Heart left ventricle (tissue), 16 donors: Measurements from ENCODE around the gene FLG2. TPM values are rescaled to one million over a fixed set of nuclear protein-coding genes. Genes with fewer than 3 reads are reported as not detected.

Experiments
- ATAC-seq, 4 donors: fragments of 200-7000 bp; cut with Tn5 transposase; one replicate each; pipeline ENCODE4 v1.9.1; 2020 to 2022; ENCODE audit warnings: moderate library complexity in 4 of 4, mild to moderate bottlenecking in 3 of 4, moderate number of reproducible peaks in 1 of 4
- DNase-seq, 5 donors: peaks; one replicate each; pipeline ENCODE4 v3.0.0-alpha.2; 2020
- H3K27ac ChIP-seq, 12 donors: fragments of 200-600 bp; sonication (generic) in 4 of 12; one replicate each; pipeline versions ENCODE4 v1.5.0 to v1.8.0; 2016 to 2022; ENCODE audit warnings: mild to moderate bottlenecking in 2 of 12
- H3K27me3 ChIP-seq, 9 donors: fragments of 200-600 bp; sonication (generic) in 2 of 9; one replicate each; pipeline versions ENCODE4 v1.5.1 to v1.8.0; 2016 to 2022; ENCODE audit warnings: mild to moderate bottlenecking in 3 of 9
- H3K36me3 ChIP-seq, 9 donors: fragments of 200-600 bp; sonication (generic) in 2 of 9; one replicate each; pipeline versions ENCODE4 v1.5.0 to v1.8.0; 2018 to 2022; ENCODE audit warnings: mild to moderate bottlenecking in 2 of 9
- H3K4me1 ChIP-seq, 12 donors: fragments of 200-600 bp; sonication (generic) in 4 of 12; one replicate each; pipeline versions ENCODE4 v1.5.0 to v1.8.0; 2016 to 2022; ENCODE audit warnings: mild to moderate bottlenecking in 3 of 12
- H3K4me3 ChIP-seq, 12 donors: fragments of 200-600 bp; sonication (generic) in 4 of 12; one replicate each; pipeline versions ENCODE4 v1.5.0 to v1.8.0; 2017 to 2022; ENCODE audit warnings: mild to moderate bottlenecking in 9 of 12, moderate library complexity in 4 of 12
- H3K9me3 ChIP-seq, 12 donors: fragments of 200-600 bp; sonication (generic) in 4 of 12; one replicate each; pipeline versions ENCODE4 v1.5.0 to v1.8.0; 2016 to 2022; ENCODE audit warnings: mild to moderate bottlenecking in 1 of 12
- POLR2A ChIP-seq, 2 donors: fragments of 450-650 bp; IDR thresholded peaks; one replicate each; pipeline ENCODE4 v1.6.1; 2017; ENCODE audit warnings: antibody characterized with exemption in 2 of 2, mild to moderate bottlenecking in 2 of 2, moderate library complexity in 2 of 2
- WGBS, 4 donors: extraction: QIAGEN DNeasy Blood & Tissue Kit in 2 of 4; methylation state at CpG; one replicate each; pipeline versions ENCODE4 v1.1.5 to v1.1.7; 2013 to 2018; 5-methylcytosine and 5-hydroxymethylcytosine counted together
- intact Hi-C, 10 donors: fragments of 100-400 bp; cut with DNase I; formaldehyde crosslinking; loops; one replicate each; pipeline versions ENCODE4 v1.11.1 to v1.14.2; 2022
- polyA plus RNA-seq, 2 donors: library from polyadenylated mRNA; stranded (reverse); fragments of 200-250 nt; gene quantifications; one replicate each; pipeline ENCODE4 v1.2.3, GENCODE V29; 2013
- total RNA-seq, 9 donors: library from RNA; depleted of rRNA in 2 of 9; stranded (reverse); fragments of >200 nt in 2 of 9; fragmentation: NEBNext Ultra II Directional in 3 of 9; extraction: Animal tissue kit (Norgen Biotek cat#: 25700) in 3 of 9; gene quantifications; one replicate each; pipeline versions ENCODE4 v1.1.0 to v1.2.4, GENCODE V29; 2016 to 2023
- TF ChIP-seq, protein P1 (sequence below), 12 donors: fragments of 200-600 bp; sonication (generic) in 4 of 12; IDR thresholded peaks; one replicate each; pipeline versions ENCODE4 v1.5.0 to v1.8.0; 2018 to 2022; ENCODE audit warnings: antibody characterized with exemption in 12 of 12, mild to moderate bottlenecking in 5 of 12
- donor health status: ischemic (EF 13 %, LVEDD 7.1; RV severe dilation, severe dysfunction).
- donor health status: healthy with polysubstance abuse.
- donor health status: DM: no; HTN: yes; CAD: no.
- donor health status: DM: no; HTN: no; CAD: no.
- donor health status: ischemic (EF 25% LVEDD 6.9; RV normal size, moderate dysfunction).
- donor health status: ischemic (EF 25% LVEDD 5.7; RV mildly dilated, moderate dysfunction).
- donor health status: healthy.
- donor health status: DM: yes; HTN: yes; CAD: no.
- donor health status: ischemic (EF 35%, LVEDD 5.7; RV mildly dilated, moderate dysfunction).
- donor health status: nonischemic (EF 11% LVEDD 7.7; RV severe dilation, severe dysfunction).
- donor health status: DM: yes; HTN: yes; CAD: no.
- donor health status: PGD.
- donor health status: ischemic (EF 29% LVEDD 5.4; RV normal size, mild dysfunction).
- donor health status: nonischemic (EF 23%, LVEDD 6.1; RV moderate dilation, normal function).

Gene FLG2
- total and polyA plus RNA-seq, 11 donors, result not detected

DNA sequence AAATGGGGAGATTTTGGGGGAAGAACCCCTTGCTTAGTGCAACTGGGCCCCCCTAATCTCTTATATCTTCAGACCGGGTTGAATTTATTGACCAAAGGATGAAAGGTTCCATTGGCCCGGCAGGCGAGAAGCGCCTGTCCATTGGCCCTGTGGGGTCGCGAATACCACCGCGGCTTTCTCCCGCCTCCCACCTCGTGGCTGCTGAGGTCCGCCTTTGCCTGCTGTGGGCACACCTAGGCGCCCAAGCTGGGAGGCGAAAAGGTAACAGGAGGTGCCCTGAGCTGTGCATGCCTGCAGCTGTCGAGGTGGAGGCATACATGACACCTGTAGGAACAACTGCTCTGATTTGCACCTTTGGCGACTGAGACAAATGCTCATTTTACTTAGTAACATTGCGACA lies 21.1 kb upstream of the FLG2 start:
- no peak overlapping the region for H3K4me3 ChIP-seq
- no peak overlapping the region for H3K27ac ChIP-seq
- H3K9me3 ChIP-seq, result no peaks in the 10 kb centered on the region
- ATAC-seq (no peak), DNase-seq (no peak)
- no peaks in the 10 kb centered on the region for H3K4me1 ChIP-seq
- intact Hi-C loops, result no loop called here
- no peaks in the 10 kb centered on the region for H3K36me3 ChIP-seq
- 67 to 77% (median 73%) methylated on average over 16 of the region's 16 CpGs for WGBS, 4 donors
- H3K27me3 ChIP-seq, result peaks cover 0 to 3% (median 0%) of the 10 kb centered on the region in 9 donors
- TF ChIP-seq, protein P1, sequence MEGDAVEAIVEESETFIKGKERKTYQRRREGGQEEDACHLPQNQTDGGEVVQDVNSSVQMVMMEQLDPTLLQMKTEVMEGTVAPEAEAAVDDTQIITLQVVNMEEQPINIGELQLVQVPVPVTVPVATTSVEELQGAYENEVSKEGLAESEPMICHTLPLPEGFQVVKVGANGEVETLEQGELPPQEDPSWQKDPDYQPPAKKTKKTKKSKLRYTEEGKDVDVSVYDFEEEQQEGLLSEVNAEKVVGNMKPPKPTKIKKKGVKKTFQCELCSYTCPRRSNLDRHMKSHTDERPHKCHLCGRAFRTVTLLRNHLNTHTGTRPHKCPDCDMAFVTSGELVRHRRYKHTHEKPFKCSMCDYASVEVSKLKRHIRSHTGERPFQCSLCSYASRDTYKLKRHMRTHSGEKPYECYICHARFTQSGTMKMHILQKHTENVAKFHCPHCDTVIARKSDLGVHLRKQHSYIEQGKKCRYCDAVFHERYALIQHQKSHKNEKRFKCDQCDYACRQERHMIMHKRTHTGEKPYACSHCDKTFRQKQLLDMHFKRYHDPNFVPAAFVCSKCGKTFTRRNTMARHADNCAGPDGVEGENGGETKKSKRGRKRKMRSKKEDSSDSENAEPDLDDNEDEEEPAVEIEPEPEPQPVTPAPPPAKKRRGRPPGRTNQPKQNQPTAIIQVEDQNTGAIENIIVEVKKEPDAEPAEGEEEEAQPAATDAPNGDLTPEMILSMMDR (IDR thresholded peaks at IDR 0.05), result no peak
- TF ChIP-seq POLR2A (IDR thresholded peaks at IDR 0.05), result no peak

DNA sequence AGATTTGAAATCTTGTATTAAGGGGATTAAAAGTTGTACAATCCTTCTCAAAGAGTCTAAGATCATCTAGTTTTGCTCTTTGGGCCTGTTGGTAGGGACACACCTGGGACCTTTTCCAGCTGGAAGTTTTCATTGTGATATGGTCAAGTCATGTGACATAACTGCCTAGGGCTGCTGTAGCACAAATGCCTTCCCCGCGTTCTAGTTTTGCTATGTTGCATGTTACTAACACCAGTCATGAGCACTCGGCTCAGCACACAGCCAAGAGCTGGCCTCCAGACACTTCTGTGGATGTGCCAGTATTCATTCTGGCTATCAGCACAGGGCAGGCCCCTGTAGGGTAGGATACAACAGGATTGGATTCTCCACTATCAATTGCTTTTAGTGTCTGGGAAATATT lies 14.6 kb upstream of the FLG2 start:
- Histone ChIP-seq H3K27ac (no peak overlapping the region), H3K27me3 (no peaks in the 10 kb centered on the region), H3K4me3 (no peak overlapping the region), H3K4me1 (peaks cover 0 to 6% (median 0%) of the 10 kb centered on the region in 12 donors), H3K36me3 (no peaks in the 10 kb centered on the region), H3K9me3 (peaks cover 0 to 9% (median 6%) of the 10 kb centered on the region in 12 donors)
- TF ChIP-seq, protein P1 (IDR thresholded peaks at IDR 0.05), result no peak
- TF ChIP-seq POLR2A (IDR thresholded peaks at IDR 0.05), result no peak
- ATAC-seq (peak; percentile 68 to 99 (median 88)), DNase-seq (peak in 3 of 5 donors; percentile 22 to 52 (median 41))
- intact Hi-C loops, result no loop called here
- WGBS, 4 donors, result 32 to 46% (median 42%) methylated on average over 3 of the region's 3 CpGs

DNA sequence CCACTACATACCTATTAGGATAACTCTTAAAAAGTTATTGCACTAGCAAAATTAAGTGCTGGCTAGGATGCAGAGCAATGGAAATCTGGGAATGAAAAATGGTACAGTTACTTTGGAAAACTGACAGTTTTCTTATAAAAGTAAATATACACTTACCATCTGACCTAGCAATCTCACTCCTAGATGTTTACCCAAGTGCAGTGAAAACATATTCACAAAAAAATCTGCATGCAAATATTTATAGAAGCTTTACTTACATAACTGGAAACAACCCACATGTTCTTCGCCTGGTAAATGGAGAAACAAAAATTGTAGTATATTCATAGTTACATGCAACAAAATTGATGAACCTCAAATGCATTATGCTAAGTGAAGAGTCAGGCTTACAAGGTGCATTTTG lies 12.9 kb upstream of the FLG2 start:
- no peak overlapping the region for H3K4me3 ChIP-seq
- 66 to 87% (median 70%) methylated on average over 1 of the region's 1 CpG for WGBS, 4 donors
- H3K4me1 ChIP-seq, result peaks cover 0 to 6% (median 0%) of the 10 kb centered on the region in 12 donors
- H3K27ac ChIP-seq, result no peak overlapping the region
- peaks cover 0 to 22% (median 12%) of the 10 kb centered on the region in 12 donors for H3K9me3 ChIP-seq
- no peaks in the 10 kb centered on the region for H3K27me3 ChIP-seq
- intact Hi-C loops, result no loop called here
- ATAC-seq (no peak), DNase-seq (no peak)
- TF ChIP-seq POLR2A (IDR thresholded peaks at IDR 0.05), result no peak
- TF ChIP-seq, protein P1 (IDR thresholded peaks at IDR 0.05), result no peak
- no peaks in the 10 kb centered on the region for H3K36me3 ChIP-seq

DNA sequence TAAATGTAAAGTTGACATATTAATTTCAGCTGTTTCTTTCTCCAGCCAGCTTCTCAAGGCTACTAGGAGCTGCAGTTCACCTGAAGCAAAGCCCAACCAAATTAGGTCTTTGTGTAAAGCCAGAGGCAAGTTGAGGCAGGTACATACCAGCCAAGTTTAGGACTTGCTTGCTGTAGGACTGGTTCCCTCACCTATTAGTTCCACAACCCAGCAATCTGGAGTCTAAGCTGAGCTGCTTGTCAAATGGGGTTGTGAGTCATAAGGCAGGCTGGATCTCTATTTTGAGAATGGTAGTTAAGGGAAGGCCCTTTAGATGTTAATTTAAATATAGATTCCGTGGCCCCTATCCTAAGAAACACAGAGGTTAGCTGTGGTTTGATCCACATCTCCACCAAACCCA lies 7.6 kb upstream of the FLG2 start:
- Histone ChIP-seq H3K36me3 (no peaks in the 10 kb centered on the region), H3K4me1 (no peaks in the 10 kb centered on the region), H3K27me3 (no peaks in the 10 kb centered on the region), H3K27ac (no peak overlapping the region), H3K9me3 (peaks cover 0 to 22% (median 12%) of the 10 kb centered on the region in 12 donors), H3K4me3 (no peak overlapping the region)
- intact Hi-C loops, result loop anchor here in 1 of 10 donors (10.0 kb wide), 1 partner anchor 47 kb away; the partner anchor contains the start of gene CRNN
- DNase-seq (no peak), ATAC-seq (no peak)
- 21 to 52% (median 32%) methylated on average over 1 of the region's 1 CpG for WGBS, 4 donors
- TF ChIP-seq, protein P1 (IDR thresholded peaks at IDR 0.05), result no peak
- no peak for TF ChIP-seq POLR2A (IDR thresholded peaks at IDR 0.05)
